ENCODE measurements around the gene PPP1CA.

The PPP1CA gene

GRCh38 chr11:67419325-67420049 is 17.8 kb upstream of the PPP1CA start:
- no peak overlapping the region for H3K4me3 ChIP-seq (ENCODE audit: low read length)
- TF ChIP-seq, protein P1, sequence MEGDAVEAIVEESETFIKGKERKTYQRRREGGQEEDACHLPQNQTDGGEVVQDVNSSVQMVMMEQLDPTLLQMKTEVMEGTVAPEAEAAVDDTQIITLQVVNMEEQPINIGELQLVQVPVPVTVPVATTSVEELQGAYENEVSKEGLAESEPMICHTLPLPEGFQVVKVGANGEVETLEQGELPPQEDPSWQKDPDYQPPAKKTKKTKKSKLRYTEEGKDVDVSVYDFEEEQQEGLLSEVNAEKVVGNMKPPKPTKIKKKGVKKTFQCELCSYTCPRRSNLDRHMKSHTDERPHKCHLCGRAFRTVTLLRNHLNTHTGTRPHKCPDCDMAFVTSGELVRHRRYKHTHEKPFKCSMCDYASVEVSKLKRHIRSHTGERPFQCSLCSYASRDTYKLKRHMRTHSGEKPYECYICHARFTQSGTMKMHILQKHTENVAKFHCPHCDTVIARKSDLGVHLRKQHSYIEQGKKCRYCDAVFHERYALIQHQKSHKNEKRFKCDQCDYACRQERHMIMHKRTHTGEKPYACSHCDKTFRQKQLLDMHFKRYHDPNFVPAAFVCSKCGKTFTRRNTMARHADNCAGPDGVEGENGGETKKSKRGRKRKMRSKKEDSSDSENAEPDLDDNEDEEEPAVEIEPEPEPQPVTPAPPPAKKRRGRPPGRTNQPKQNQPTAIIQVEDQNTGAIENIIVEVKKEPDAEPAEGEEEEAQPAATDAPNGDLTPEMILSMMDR (conservative IDR thresholded peaks at IDR 0.05; ENCODE audit: low read depth, low read length) = no peak
- DNase-seq (ENCODE audit: low read depth) = no peak

DNA sequence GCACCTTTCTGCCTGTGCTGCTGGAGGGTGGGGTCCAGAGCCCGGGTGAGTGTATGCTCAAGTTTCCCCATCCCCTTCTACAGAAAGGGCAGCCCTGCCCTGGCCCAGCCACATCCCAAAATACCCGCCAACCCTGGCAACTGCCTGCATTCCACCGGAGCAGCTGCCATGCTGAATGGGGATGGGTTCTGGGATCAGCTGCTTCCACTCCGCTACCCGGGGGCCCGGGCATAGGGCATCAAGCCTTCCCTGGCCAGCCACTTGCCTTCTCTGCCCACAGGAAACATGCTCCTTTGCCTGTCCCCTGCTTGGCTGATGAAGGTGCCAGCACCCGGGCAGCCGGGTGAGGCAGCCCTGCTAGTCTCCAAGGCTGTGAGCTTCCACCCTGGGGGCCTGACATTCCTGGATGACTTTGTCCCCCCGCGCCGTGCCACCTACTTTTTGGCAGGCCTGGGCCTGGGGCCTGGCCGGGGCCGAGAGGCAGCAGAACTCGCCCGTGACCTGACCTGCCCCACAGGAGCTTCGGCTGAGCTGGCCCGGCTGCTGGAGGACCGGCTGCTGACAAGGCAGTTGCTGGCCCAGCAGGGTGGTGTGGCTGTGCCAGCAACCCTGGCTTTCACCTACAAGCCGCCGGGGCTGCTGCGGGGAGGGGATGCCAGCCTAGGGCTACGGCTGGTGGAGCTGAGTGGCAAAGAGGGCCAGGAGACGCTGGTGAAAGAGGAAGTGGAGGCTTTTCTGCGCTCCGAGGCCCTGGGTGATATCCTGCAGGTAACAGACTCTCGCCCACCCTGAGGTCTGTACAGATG is 17.0 kb upstream of the PPP1CA start:
- no peak overlapping the region for H3K4me3 ChIP-seq (ENCODE audit: low read length)
- DNase-seq (ENCODE audit: low read depth) = no peak
- TF ChIP-seq, protein P1 (conservative IDR thresholded peaks at IDR 0.05; ENCODE audit: low read depth, low read length) = no peak

GRCh38 chr11:67417425-67417824 is 15.8 kb upstream of the PPP1CA start:
- DNase-seq (ENCODE audit: low read depth) = no peak
- TF ChIP-seq, protein P1 (conservative IDR thresholded peaks at IDR 0.05; ENCODE audit: low read depth, low read length) = no peak
- H3K4me3 ChIP-seq (ENCODE audit: low read length) = no peak overlapping the region

GRCh38 chr11:67416416-67417335 is 15.0 kb upstream of the PPP1CA start:
- TF ChIP-seq, protein P1 (conservative IDR thresholded peaks at IDR 0.05; ENCODE audit: low read depth, low read length) = no peak
- H3K4me3 ChIP-seq (ENCODE audit: low read length) = peak overlapping the region; percentile 45
- no peak for DNase-seq (ENCODE audit: low read depth)

DNA sequence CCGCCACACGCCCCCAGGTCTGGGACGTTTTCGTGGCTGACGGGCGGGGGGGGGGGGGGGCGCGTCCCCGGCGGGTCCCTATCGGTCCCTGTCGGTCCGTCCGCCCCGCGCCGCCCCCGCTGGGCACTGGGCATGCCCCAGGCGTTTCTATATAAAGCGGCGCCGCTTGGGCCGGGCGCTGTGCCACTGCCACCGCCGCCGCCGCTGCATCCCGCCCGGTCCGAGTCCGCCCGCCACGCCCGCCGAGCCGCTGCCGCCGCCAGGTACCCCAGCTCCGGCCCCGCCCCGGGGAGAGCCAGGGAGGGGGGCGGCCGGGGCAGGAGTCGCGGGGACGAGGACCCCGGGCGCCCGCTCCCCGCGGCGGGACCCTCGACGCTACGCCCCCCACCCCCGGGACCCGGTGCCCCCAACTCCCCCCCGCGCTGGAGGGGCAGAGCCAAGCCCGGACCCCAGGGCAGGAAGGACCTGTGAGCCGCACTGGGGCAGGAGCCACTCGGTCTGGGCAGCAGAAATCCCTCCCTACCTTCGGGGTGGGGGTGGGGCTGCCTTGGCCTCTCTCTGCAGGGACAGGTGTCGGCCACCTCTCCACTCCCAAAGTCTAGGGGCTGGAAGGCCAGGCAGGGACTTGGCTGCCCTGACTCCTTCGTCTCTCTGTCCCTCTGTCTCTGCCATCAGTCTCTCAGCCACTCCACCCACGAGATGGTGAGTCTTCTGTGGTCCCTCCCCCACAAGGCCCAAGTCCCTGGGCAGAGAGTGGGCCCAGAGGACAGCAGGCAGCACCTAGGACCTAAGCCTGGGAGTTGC is 14.0 kb upstream of the PPP1CA start, which contains the start of gene CARNS1:
Gene CARNS1 (plus strand): TSS at position 178 of the 804 bp plus-strand sequence. CDS start 522 bp downstream, at position 700.
- DNase-seq (ENCODE audit: low read depth) = no peak
- TF ChIP-seq, protein P1 (conservative IDR thresholded peaks at IDR 0.05; ENCODE audit: low read depth, low read length) = no peak
- H3K4me3 ChIP-seq (ENCODE audit: low read length) = peak within 1 kb of the TSS; percentile 63

DNA sequence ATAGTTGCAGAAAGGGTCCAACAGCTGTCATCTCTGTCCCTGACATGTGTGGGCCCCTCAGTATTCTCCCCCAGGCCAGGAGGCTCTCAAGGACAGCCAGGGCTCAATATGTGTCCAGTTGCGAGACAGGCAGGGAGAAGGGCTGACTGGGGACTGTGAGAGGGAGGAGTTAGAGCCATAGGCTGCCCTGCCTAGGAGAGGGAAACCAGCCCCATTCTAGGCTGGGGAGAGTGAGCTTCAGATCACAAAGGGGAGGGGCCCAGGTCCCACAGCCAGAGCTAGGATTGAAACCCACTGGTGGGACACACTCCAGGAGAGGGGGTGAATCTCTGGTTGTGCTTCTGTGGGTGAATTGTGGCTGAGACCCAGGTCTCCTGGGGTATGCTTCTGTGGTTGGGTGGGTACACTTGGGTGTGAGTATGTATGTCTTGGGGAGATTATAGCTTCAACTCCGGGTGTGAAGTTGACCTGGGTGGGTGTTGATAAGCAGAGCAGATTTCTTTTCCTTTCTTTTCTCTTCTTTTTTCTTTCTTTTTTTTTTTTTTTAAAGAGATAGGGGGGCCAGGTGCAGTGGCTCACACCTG is 11.7 kb upstream of the PPP1CA start:
- TF ChIP-seq, protein P1 (conservative IDR thresholded peaks at IDR 0.05; ENCODE audit: low read depth, low read length) = no peak
- DNase-seq (ENCODE audit: low read depth) = no peak
- H3K4me3 ChIP-seq (ENCODE audit: low read length) = no peak overlapping the region
